ENCODE data around the gene TMPRSS13. TPM values are rescaled to one million over a fixed set of nuclear protein-coding genes. Genes with fewer than 3 reads are reported as not detected.

The TMPRSS13 gene
- total and polyA plus RNA-seq, 2 experiments from 2014 or later = 1.3 to 1.9 TPM

GRCh38 chr11:117941976-117942654 lies 12.9 kb upstream of the TMPRSS13 start:
- TF ChIP-seq EZH2phosphoT487 (IDR thresholded peaks at IDR 0.05; ENCODE audit: low read depth, severe bottlenecking, unreplicated experiment) (no peak), EZH2 (IDR thresholded peaks at IDR 0.05; ENCODE audit: borderline replicate concordance) (no peak), CTCF (IDR thresholded peaks at IDR 0.05; ENCODE audit: poor library complexity) (no peak)
- Histone ChIP-seq H3K79me2 (no peaks in the 10 kb centered on the region), H3K27ac (peak overlapping the region; percentile 68), H3K9me2 (replicated peaks; ENCODE audit: insufficient read depth) (no peaks in the 10 kb centered on the region), H3K4me3 (no peak overlapping the region), H2AFZ (no peak overlapping the region), H4K20me1 (ENCODE audit: insufficient read depth, poor library complexity, severe bottlenecking) (no peaks in the 10 kb centered on the region), H3K4me1 (ENCODE audit: insufficient read depth) (peaks cover 13% of the 10 kb centered on the region), H3K9me3 (ENCODE audit: low read depth) (no peaks in the 10 kb centered on the region), H3K4me2 (no peak overlapping the region), H3K27me3 (no peaks in the 10 kb centered on the region), H3K36me3 (replicated peaks; ENCODE audit: insufficient read depth, low read depth) (no peaks in the 10 kb centered on the region)
- no peak for DNase-seq (ENCODE audit: low spot score)
- 82% methylated on average over 6 of the region's 6 CpGs for WGBS (ENCODE audit: low lambda C conversion rate, missing lambda C conversion rate)

GRCh38 chr11:117941163-117941707 lies 12.0 kb upstream of the TMPRSS13 start:
- Histone ChIP-seq H3K4me2 (no peak overlapping the region), H3K4me3 (no peak overlapping the region), H2AFZ (no peak overlapping the region), H3K4me1 (ENCODE audit: insufficient read depth) (peaks cover 13% of the 10 kb centered on the region), H3K27ac (peak overlapping the region; percentile 68), H3K27me3 (no peaks in the 10 kb centered on the region), H3K79me2 (no peaks in the 10 kb centered on the region), H3K9me2 (replicated peaks; ENCODE audit: insufficient read depth) (no peaks in the 10 kb centered on the region), H3K9me3 (ENCODE audit: low read depth) (no peaks in the 10 kb centered on the region), H3K36me3 (replicated peaks; ENCODE audit: insufficient read depth, low read depth) (no peaks in the 10 kb centered on the region), H4K20me1 (ENCODE audit: insufficient read depth, poor library complexity, severe bottlenecking) (no peaks in the 10 kb centered on the region)
- 50% methylated on average over 4 of the region's 4 CpGs for WGBS (ENCODE audit: low lambda C conversion rate, missing lambda C conversion rate)
- peak; percentile 63 for DNase-seq (ENCODE audit: low spot score)
- TF ChIP-seq EZH2phosphoT487 (IDR thresholded peaks at IDR 0.05; ENCODE audit: low read depth, severe bottlenecking, unreplicated experiment) (no peak), EZH2 (IDR thresholded peaks at IDR 0.05; ENCODE audit: borderline replicate concordance) (no peak), CTCF (IDR thresholded peaks at IDR 0.05; ENCODE audit: poor library complexity) (no peak)

GRCh38 chr11:117940736-117941135 lies 11.5 kb upstream of the TMPRSS13 start:
- Histone ChIP-seq H3K27ac (peak overlapping the region; percentile 68), H3K36me3 (replicated peaks; ENCODE audit: insufficient read depth, low read depth) (no peaks in the 10 kb centered on the region), H2AFZ (no peak overlapping the region), H3K79me2 (no peaks in the 10 kb centered on the region), H3K9me3 (ENCODE audit: low read depth) (no peaks in the 10 kb centered on the region), H3K4me3 (no peak overlapping the region), H4K20me1 (ENCODE audit: insufficient read depth, poor library complexity, severe bottlenecking) (no peaks in the 10 kb centered on the region), H3K27me3 (no peaks in the 10 kb centered on the region), H3K4me2 (no peak overlapping the region), H3K9me2 (replicated peaks; ENCODE audit: insufficient read depth) (no peaks in the 10 kb centered on the region), H3K4me1 (ENCODE audit: insufficient read depth) (peaks cover 13% of the 10 kb centered on the region)
- no peak for DNase-seq (ENCODE audit: low spot score)
- TF ChIP-seq CTCF (IDR thresholded peaks at IDR 0.05; ENCODE audit: poor library complexity) (no peak), EZH2 (IDR thresholded peaks at IDR 0.05; ENCODE audit: borderline replicate concordance) (no peak)
- 96% methylated on average over 8 of the region's 8 CpGs for WGBS (ENCODE audit: low lambda C conversion rate, missing lambda C conversion rate)

Measured in hepatocyte (in vitro differentiated cells).